HepG2 (cell line): ENCODE data around the gene ZNF511. TPM values are rescaled to one million over a fixed set of nuclear protein-coding genes. Genes with fewer than 3 reads are reported as not detected.
A peak's percentile ranks its signal among the peaks of the same experiment; 100 is the strongest.

Experiments used
- ATAC-seq: fragments of 200-7000 bp; cut with Tn5 transposase; 3 replicates; pipeline ENCODE4 v1.9.1; 2020; ENCODE audit warnings: mild to moderate bottlenecking, moderate library complexity
- Bru-seq: library from RNA; stranded (reverse); fragments of 400-500 nt; gene quantifications from one replicate; lab custom pipeline; 2021; lab: Mats Ljungman, UMichigan
- BruChase-seq, 2 experiments: library from RNA; stranded (reverse); fragments of 400-500 nt; gene quantifications; one replicate each; lab custom pipeline; 2021; lab: Mats Ljungman, UMichigan
- BruUV-seq: library from RNA; stranded (reverse); fragments of 400-500 nt; replicated peaks from 2 replicates; lab custom pipeline; 2021; lab: Mats Ljungman, UMichigan
- CTCF ChIA-PET: fragments of 300-600 bp; formaldehyde crosslinking; extraction: SDS; loops from one replicate; lab custom pipeline; 2021; ENCODE audit warnings: low total read pairs, inconsistent platforms, low intra/inter-chr PET ratio; lab: Yijun Ruan, JAX
- POLR2A ChIA-PET: fragments of 350-600 bp; sonication (Branson Sonifier 250); formaldehyde crosslinking; loops from one replicate; lab custom pipeline; 2020; ENCODE audit warnings: antibody characterized with exemption, inconsistent platforms; lab: Yijun Ruan, JAX
- DNase-seq: peaks from one replicate; pipeline ENCODE4 v3.0.0-alpha.2; 2015; ENCODE audit warnings: low spot score
- FAIRE-seq: peaks from 3 replicates; lab custom pipeline; 2011; peaks lifted over from hg19 to GRCh38; lab: Jason Lieb, UNC
- H2AFZ ChIP-seq: one replicate; pipeline ENCODE4 v1.6.1; 2011; ENCODE audit warnings: low read length, inconsistent platforms
- H3K27ac ChIP-seq: fragments of 300-600 bp; 3 replicates; pipeline ENCODE4 v1.8.0; 2011; ENCODE audit warnings: mixed run types, mild to moderate bottlenecking, mixed read lengths, low read length, inconsistent platforms; ENCODE audit not compliant: insufficient read depth; ENCODE audit errors: extremely low read length
- H3K27me3 ChIP-seq, 2 experiments: fragments of 200-600 bp in 1 of 2; 2 replicates in 1 of 2; 3 replicates in 1 of 2; pipeline versions ENCODE4 v1.6.0 to v1.8.0; 2011; ENCODE audit warnings: low read length in 2 of 2, mild to moderate bottlenecking in 2 of 2, moderate library complexity in 2 of 2, inconsistent platforms in 1 of 2; ENCODE audit not compliant: insufficient read depth in 2 of 2, control insufficient read depth in 1 of 2
- H3K36me3 ChIP-seq, 2 experiments: fragments of 200-600 bp in 1 of 2; replicated peaks in 1 of 2; 2 replicates in 1 of 2; 3 replicates in 1 of 2; pipeline versions ENCODE4 v1.5.1 to v1.8.0; 2011; ENCODE audit warnings: low read length in 2 of 2, inconsistent platforms in 1 of 2; ENCODE audit not compliant: insufficient read depth in 2 of 2, control insufficient read depth in 1 of 2
- H3K4me1 ChIP-seq: 2 replicates; pipeline ENCODE4 v1.5.1; 2012; ENCODE audit warnings: low read length, inconsistent platforms; ENCODE audit not compliant: insufficient read depth
- H3K4me2 ChIP-seq: 2 replicates; pipeline ENCODE4 v1.6.0; 2011; ENCODE audit warnings: low read depth, low read length, inconsistent platforms
- H3K4me3 ChIP-seq, 3 experiments: fragments of 200-600 bp in 1 of 3; sonication (generic), shearing (Covaris generic) in 1 of 3; replicated peaks in 1 of 3; 2 replicates each; pipeline ENCODE4 v1.5.1; 2011 to 2016; ENCODE audit warnings: low read length in 3 of 3, inconsistent platforms in 2 of 3, low read depth in 2 of 3, mild to moderate bottlenecking in 2 of 3, control low read depth in 1 of 3, mixed read lengths in 1 of 3; ENCODE audit not compliant: insufficient read depth in 1 of 3
- H3K79me2 ChIP-seq: one replicate; pipeline ENCODE4 v1.6.1; 2011; ENCODE audit warnings: low read length, inconsistent platforms; ENCODE audit not compliant: insufficient read depth
- H3K9ac ChIP-seq: 2 replicates; pipeline ENCODE4 v1.6.0; 2011; ENCODE audit warnings: mild to moderate bottlenecking, low read depth, low read length, inconsistent platforms; ENCODE audit not compliant: insufficient read depth
- H3K9me3 ChIP-seq: 2 replicates; pipeline ENCODE4 v1.5.1; 2012; ENCODE audit warnings: mild to moderate bottlenecking, low read length
- H4K20me1 ChIP-seq: 2 replicates; pipeline ENCODE4 v1.6.0; 2011; ENCODE audit warnings: inconsistent platforms, mild to moderate bottlenecking, low read length, moderate library complexity; ENCODE audit not compliant: insufficient read depth
- ETV6 ChIP-seq: sonication (generic); formaldehyde crosslinking; conservative IDR thresholded peaks from 2 replicates; pipeline ENCODE4 v1.4.0; 2020; ENCODE audit warnings: missing genetic modification reagents
- KDM2A ChIP-seq: sonication (generic); formaldehyde crosslinking; IDR thresholded peaks from 2 replicates; pipeline ENCODE4 v1.4.0; 2020; ENCODE audit warnings: low read depth, missing genetic modification reagents, borderline replicate concordance
- MEIS1 ChIP-seq: sonication (generic); formaldehyde crosslinking; IDR thresholded peaks from 2 replicates; pipeline ENCODE4 v1.9.0; 2021; ENCODE audit warnings: mild to moderate bottlenecking, missing genetic modification reagents, moderate library complexity, borderline replicate concordance
- NFE2L2 ChIP-seq: fragments of 150-350 bp; IDR thresholded peaks from 2 replicates; pipeline ENCODE4 v1.6.1; 2014; ENCODE audit warnings: low read length
- PATZ1 ChIP-seq: sonication (generic); formaldehyde crosslinking; IDR thresholded peaks from 2 replicates; pipeline ENCODE4 v1.4.0; 2020; ENCODE audit warnings: missing genetic modification reagents
- RNF2 ChIP-seq: fragments of 450-650 bp; conservative IDR thresholded peaks from 2 replicates; pipeline ENCODE4 v1.6.1; 2016; ENCODE audit warnings: low read depth
- SMARCE1 ChIP-seq: fragments of 450-650 bp; IDR thresholded peaks from 2 replicates; pipeline ENCODE4 v1.6.1; 2017; ENCODE audit warnings: borderline replicate concordance
- SOX5 ChIP-seq: IDR thresholded peaks from 2 replicates; pipeline ENCODE4 v1.6.1; 2016; ENCODE audit warnings: borderline replicate concordance
- ZNF207 ChIP-seq: fragments of 450-650 bp; IDR thresholded peaks from 2 replicates; pipeline ENCODE4 v1.6.1; 2016; ENCODE audit warnings: antibody characterized with exemption, borderline replicate concordance
- ZNF446 ChIP-seq: sonication (generic); formaldehyde crosslinking; IDR thresholded peaks from 2 replicates; pipeline ENCODE4 v1.5.0; 2020; ENCODE audit warnings: mild to moderate bottlenecking, missing genetic modification reagents
- ZNF670 ChIP-seq: sonication (generic); formaldehyde crosslinking; IDR thresholded peaks from 2 replicates; pipeline ENCODE4 v1.8.0; 2022; ENCODE audit warnings: mild to moderate bottlenecking, missing genetic modification reagents, borderline replicate concordance
- ZNF740 ChIP-seq: sonication (generic); formaldehyde crosslinking; IDR thresholded peaks from 2 replicates; pipeline ENCODE4 v1.4.0; 2020; ENCODE audit warnings: missing genetic modification reagents
- ZNF891 ChIP-seq: sonication (generic); formaldehyde crosslinking; IDR thresholded peaks from 2 replicates; pipeline ENCODE4 v1.5.0; 2020; ENCODE audit warnings: mild to moderate bottlenecking, missing genetic modification reagents
- WGBS: methylation state at CpG from one replicate; pipeline ENCODE4 v1.1.6; 2017; ENCODE audit warnings: low lambda C conversion rate; 5-methylcytosine and 5-hydroxymethylcytosine counted together
- in situ Hi-C: cut with HindIII; loops from 2 replicates; pipeline ENCODE4 v1.10.0; 2017; ENCODE audit warnings: low pct_unique_long_range_greater_than_20kb; ENCODE audit not compliant: extremely low pct_ligation_motif_present
- intact Hi-C: fragments of 100-400 bp; cut with micrococcal nuclease; formaldehyde crosslinking; loops from one replicate; pipeline ENCODE4 v1.10.0; 2022; ENCODE audit not compliant: unreplicated experiment
- long read RNA-seq, 2 experiments: library from RNA in 1 of 2; library from polyadenylated mRNA in 1 of 2; stranded (forward) in 1 of 2; unstranded in 1 of 2; transcript quantifications; one replicate each; pipeline ENCODE4 v2.0.0, GENCODE V29; 2019 to 2022
- polyA minus RNA-seq, 3 experiments: library from RNA; depleted of rRNA, polyadenylated mRNA; stranded (reverse); fragments of >200 nt; gene quantifications; 2 replicates each; pipeline ENCODE4 v1.2.3, GENCODE V29; 2011; ENCODE audit warnings: low replicate concordance in 1 of 3
- polyA plus RNA-seq, 8 experiments: library from polyadenylated mRNA; depleted of rRNA in 3 of 8; stranded (reverse) in 7 of 8; unstranded in 1 of 8; fragments of >200 nt; fragmentation: Illumina TruSeq in 4 of 8; extraction: Trizol in 4 of 8; gene quantifications; 2 replicates each; pipeline versions ENCODE4 v1.2.1 to v1.2.3, GENCODE V29; 2011 to 2016; ENCODE audit warnings: low read depth in 4 of 8, missing spikeins in 1 of 8, mixed read lengths in 1 of 8; ENCODE audit not compliant: insufficient read depth in 1 of 8
- total RNA-seq, 5 experiments: library from RNA; depleted of rRNA; stranded (reverse); fragments of >200 nt; fragmentation: Illumina TruSeq; extraction: Trizol; gene quantifications; 2 replicates each; pipeline ENCODE4 v1.2.3, GENCODE V29; 2016; ENCODE audit warnings: low read depth in 1 of 5

Gene ZNF511
- total RNA-seq (2016; rRNA removed; fragmentation: Illumina TruSeq; extraction: Trizol) = 53.4 and 66.4 TPM in 2 replicates
- 127 and 151 TPM in 2 replicates for total RNA-seq (2016; cell fraction: cytosol; rRNA removed; fragmentation: Illumina TruSeq; extraction: Trizol; ENCODE audit: low read depth)
- total RNA-seq (2016; cell fraction: insoluble cytoplasmic fraction; rRNA removed; fragmentation: Illumina TruSeq; extraction: Trizol) = 45.9 and 63.3 TPM in 2 replicates
- total RNA-seq (2016; cell fraction: membrane; rRNA removed; fragmentation: Illumina TruSeq; extraction: Trizol) = 118 and 128 TPM in 2 replicates
- total RNA-seq (2016; cell fraction: nucleus; rRNA removed; fragmentation: Illumina TruSeq; extraction: Trizol) = 24.0 and 36.2 TPM in 2 replicates
- polyA plus RNA-seq (2011; rRNA removed) = 35.6 and 37.0 TPM in 2 replicates
- polyA plus RNA-seq (2011; cell fraction: cytosol; rRNA removed) = 27.9 and 34.4 TPM in 2 replicates
- polyA plus RNA-seq (2011; cell fraction: nucleus; rRNA removed) = 40.1 and 48.7 TPM in 2 replicates
- 30.0 and 30.3 TPM in 2 replicates for polyA plus RNA-seq (2012)
- 150 and 156 TPM in 2 replicates for polyA plus RNA-seq (2016; cell fraction: cytosol; fragmentation: Illumina TruSeq; extraction: Trizol; ENCODE audit: low read depth)
- polyA plus RNA-seq (2016; cell fraction: insoluble cytoplasmic fraction; fragmentation: Illumina TruSeq; extraction: Trizol; ENCODE audit: low read depth) = 57.9 and 63.8 TPM in 2 replicates
- 121 and 129 TPM in 2 replicates for polyA plus RNA-seq (2016; cell fraction: membrane; fragmentation: Illumina TruSeq; extraction: Trizol; ENCODE audit: low read depth)
- polyA plus RNA-seq (2016; cell fraction: nucleus; fragmentation: Illumina TruSeq; extraction: Trizol; ENCODE audit: insufficient read depth, low read depth) = 62.1 and 62.9 TPM in 2 replicates
- polyA minus RNA-seq (2011; rRNA and poly(A)+ RNA removed; ENCODE audit: low replicate concordance) = 48.5 and 63.6 TPM in 2 replicates
- 11.6 and 21.1 TPM in 2 replicates for polyA minus RNA-seq (2011; cell fraction: cytosol; rRNA and poly(A)+ RNA removed)
- polyA minus RNA-seq (2011; cell fraction: nucleus; rRNA and poly(A)+ RNA removed) = 13.3 and 16.2 TPM in 2 replicates
- percentile 76 among the genes with signal in this experiment for Bru-seq, nascent RNA
- percentile 94 among the genes with signal in this experiment for BruChase-seq, experiment 1, labeled RNA remaining after a 6-hour chase
- percentile 91 among the genes with signal in this experiment for BruChase-seq, experiment 2, labeled RNA remaining after a 2-hour chase
- long read RNA-seq, experiment 1, transcript ZNF511-202 (6 exons, 1,520 nt) = major isoform, 119 of 141 reads
- long read RNA-seq, experiment 1, partial matches to known transcripts = 3 of 141 reads
- long read RNA-seq, experiment 1, other reads (novel, unspliced or antisense) = 19 of 141 reads
- long read RNA-seq, experiment 2, transcript ZNF511-202 (6 exons, 1,520 nt) = major isoform, 53 of 89 reads
- long read RNA-seq, experiment 2, partial matches to known transcripts = 6 of 89 reads
- long read RNA-seq, experiment 2, other reads (novel, unspliced or antisense) = 29 of 89 reads

- peaks cover 15% of the 10 kb centered on the region for H3K4me1 ChIP-seq
- CTCF ChIA-PET = interaction anchor here (1.4 kb wide), 1 partner anchor 10 kb away, joined by 5 read pairs; no protein-coding TSS in a partner anchor
- H4K20me1 ChIP-seq = peaks cover 9% of the 10 kb centered on the region
- POLR2A ChIA-PET = no interaction called here
- H3K9ac ChIP-seq = peak within 1 kb of the TSS; percentile 99
- H3K9me3 ChIP-seq = no peaks in the 10 kb centered on the region
- ATAC-seq = peak; percentile 85
- H3K79me2 ChIP-seq = peaks cover 33% of the 10 kb centered on the region
- H3K27me3 ChIP-seq = no peaks in the 10 kb centered on the region; a peak in 1 of 5 replicates
- intact Hi-C loops = no loop called here
- BruUV-seq = TSS peak; percentile 72
- H3K4me3 ChIP-seq = peak within 1 kb of the TSS; percentile 86 to 96 (median 95)
- FAIRE-seq = no peak
- H2AFZ ChIP-seq = no peak within 1 kb of the TSS
- H3K4me2 ChIP-seq = peak within 1 kb of the TSS; percentile 85
- peak within 1 kb of the TSS; percentile 90 for H3K27ac ChIP-seq
- DNase-seq = peak; percentile 55
- in situ Hi-C loops = no loop called here
- WGBS = 2% methylated on average over 9 of the region's 89 CpGs
- H3K36me3 ChIP-seq = peaks cover 14 to 35% of the 10 kb centered on the region in 2 experiments; a peak in 4 of 5 replicates
- peak; percentile 44; the same call in 1 of the 2 replicates for TF ChIP-seq RNF2
- peak; percentile 91 for TF ChIP-seq PATZ1 (CRISPR knock-in tag)
- TF ChIP-seq SMARCE1 = no peak
- no peak for TF ChIP-seq ETV6 (CRISPR knock-in tag)
- TF ChIP-seq ZNF891 (CRISPR knock-in tag) = peak; percentile 21; the same call in 1 of the 2 replicates
- peak; percentile 27; the same call in 1 of the 2 replicates for TF ChIP-seq KDM2A (CRISPR knock-in tag)
- no peak for TF ChIP-seq ZNF207
- TF ChIP-seq MEIS1 (CRISPR knock-in tag) = no peak
- no peak for TF ChIP-seq ZNF670 (CRISPR knock-in tag)
- TF ChIP-seq ZNF446 (CRISPR knock-in tag) = no peak
- TF ChIP-seq SOX5 = no peak
- TF ChIP-seq ZNF740 (CRISPR knock-in tag) = no peak
- no peak for TF ChIP-seq NFE2L2
Observed at GRCh38 chr10:133308421-133309099, at the start of gene ZNF511, which contains the start of gene TUBGCP2. TSS of gene ZNF511 (plus strand) at chr10:133308914. CDS start at chr10:133308944, 30 bp downstream. TSS of gene TUBGCP2 (minus strand) at chr10:133308872. CDS start at chr10:133302941, 5,931 bp downstream.
